GM21526 (cell line): ENCODE measurements around the gene TRIM9.
"Not testable (repeated sequence)": the region's sequence is repeated elsewhere in the genome, so short reads cannot be mapped to it uniquely, and the experiment has no call there.

ENCODE experiments used
- ATAC-seq: cut with Tn5 transposase; IDR thresholded peaks from one replicate; pipeline ENCODE4 v1.9.1; 2021; ENCODE audit warnings: moderate library complexity; ENCODE audit not compliant: unreplicated experiment, low FRiP score

Gene TRIM9

GRCh38 chr14:50941638-50942037 lies 153.3 kb downstream of the TRIM9 start:
- ATAC-seq, result not testable (repeated sequence)

- no peak for ATAC-seq
Observed at GRCh38 chr14:50941151-50941550, 153.8 kb downstream of the TRIM9 start.

- ATAC-seq, result no peak
Observed at GRCh38 chr14:50937800-50938199, 157.1 kb downstream of the TRIM9 start.

- ATAC-seq, result no peak
Observed at GRCh38 chr14:50937325-50937724, 157.6 kb downstream of the TRIM9 start.

DNA sequence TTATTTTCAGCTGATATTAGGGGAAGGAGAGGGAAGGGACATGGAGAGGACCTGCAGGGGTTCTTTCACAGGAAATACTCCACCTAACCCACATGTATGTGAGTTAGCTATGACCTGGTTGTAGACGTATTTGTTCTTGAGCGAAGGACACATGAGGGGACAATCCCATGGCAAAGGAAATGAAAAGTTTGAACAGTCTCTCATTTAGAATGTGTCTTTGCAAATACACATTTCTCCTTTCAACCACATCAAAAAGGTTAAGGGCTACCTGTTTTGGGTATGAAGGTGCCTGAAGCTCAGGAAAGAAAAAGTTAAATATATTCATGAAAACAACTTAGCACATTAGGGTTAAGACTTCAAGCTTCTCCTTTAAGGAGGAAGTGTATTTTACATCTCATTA lies 158.0 kb downstream of the TRIM9 start:
- no peak for ATAC-seq

DNA sequence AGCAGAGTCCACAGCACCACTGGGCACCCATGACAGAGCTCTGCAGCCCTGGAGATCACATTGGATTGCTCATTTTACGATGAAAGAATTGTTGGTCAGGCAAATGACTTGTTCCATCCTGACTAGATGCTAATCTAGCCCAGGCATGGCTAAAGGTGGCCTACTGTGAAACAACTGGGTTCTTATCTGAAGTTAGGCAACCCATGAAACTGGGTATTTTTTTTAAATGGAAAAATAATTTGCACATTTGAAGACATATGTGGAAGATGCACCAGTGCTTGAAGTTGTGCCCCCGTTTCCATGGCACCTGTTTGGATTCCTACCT lies 158.9 kb downstream of the TRIM9 start:
- no peak for ATAC-seq

- ATAC-seq, result no peak
Observed at GRCh38 chr14:50935126-50936015, 159.5 kb downstream of the TRIM9 start.

DNA sequence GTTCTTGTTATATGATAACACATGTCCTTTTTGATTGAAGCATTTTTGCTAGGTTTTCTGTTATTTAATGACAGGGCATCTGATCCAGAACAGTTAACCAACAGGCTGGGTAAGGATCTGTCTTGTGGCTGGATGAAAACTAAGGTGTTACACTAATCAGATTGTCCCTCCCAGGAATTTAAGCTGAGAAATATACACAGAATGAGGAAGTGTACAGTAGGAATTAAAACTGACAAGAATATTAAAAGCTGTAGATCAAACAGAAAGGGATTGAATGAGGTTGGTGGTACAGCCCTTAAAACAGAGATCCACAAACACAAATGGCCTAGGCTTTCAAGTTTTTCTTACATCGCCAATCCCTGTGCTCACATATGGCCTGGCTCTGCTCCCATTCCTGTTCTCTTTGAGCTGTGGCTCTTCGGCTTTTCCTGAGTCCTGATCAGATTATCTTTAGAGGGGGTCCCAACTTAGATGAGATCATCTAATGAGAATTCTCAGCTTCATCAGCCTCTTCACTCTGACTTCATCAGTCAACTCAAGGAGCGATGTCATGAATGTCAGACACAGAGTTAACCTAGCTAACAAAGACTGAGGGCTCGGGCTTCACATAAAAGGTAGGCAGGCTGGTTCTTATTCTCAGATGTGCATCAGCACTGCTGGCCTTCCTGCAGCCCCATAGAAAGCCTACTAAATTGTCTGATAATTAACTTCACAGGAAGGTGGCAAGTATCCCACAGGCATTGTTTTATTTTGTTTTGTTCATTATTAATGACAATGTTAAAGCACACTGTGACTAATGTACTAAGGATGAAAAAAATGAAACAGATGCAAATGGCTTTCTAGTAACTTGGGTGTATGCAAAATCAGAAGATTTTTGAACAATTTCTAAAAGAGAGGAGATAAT lies 162.1 kb downstream of the TRIM9 start:
- ATAC-seq, result no peak

GRCh38 chr14:50932156-50932555 lies 162.7 kb downstream of the TRIM9 start:
- ATAC-seq, result no peak

DNA sequence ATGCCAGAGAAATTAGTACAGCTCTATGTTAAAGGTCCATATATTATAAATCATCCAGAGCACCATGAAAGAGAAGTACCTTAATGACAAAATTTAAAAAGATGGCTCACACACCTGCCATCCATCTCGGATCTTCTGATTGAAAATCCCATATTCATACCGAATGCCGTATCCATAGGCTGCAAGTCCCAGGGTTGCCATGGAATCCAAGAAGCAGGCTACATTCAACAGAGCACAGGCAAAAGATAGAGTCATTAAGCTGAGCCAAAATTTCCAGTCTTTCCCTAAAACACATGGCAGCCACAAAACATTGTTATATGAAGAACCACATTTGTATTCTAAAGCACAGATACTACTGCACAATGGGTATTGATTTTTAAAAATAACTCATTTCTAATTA lies 163.3 kb downstream of the TRIM9 start:
- no peak for ATAC-seq

- no peak for ATAC-seq
Observed at GRCh38 chr14:50929506-50929905, 165.4 kb downstream of the TRIM9 start.

GRCh38 chr14:50928002-50928635 lies 166.8 kb downstream of the TRIM9 start:
- ATAC-seq, result no peak

DNA sequence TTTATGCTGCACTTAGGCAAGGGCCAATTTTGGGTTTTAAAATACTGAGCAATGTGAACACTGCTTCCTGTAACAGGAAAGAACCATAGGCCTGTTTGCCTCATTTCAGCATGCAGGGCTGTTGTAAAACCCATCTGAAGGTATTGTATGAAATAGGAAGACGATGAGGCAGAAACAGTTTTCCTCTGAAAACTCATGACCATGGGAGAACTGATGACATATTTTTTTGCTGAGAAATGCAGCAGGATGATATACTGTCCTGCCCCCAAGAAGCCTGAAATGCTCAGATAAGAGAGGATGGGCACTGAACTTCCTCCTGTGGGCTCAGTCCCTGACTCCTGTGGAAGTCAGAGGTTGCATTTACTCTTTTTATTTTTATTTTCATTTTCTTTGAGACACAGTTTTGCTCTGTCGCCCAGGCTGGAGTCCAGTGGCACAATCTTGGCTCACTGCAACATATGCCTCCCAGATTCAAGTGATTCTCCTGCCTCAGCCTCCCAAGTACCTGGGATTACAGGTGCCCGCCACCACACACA lies 168.0 kb downstream of the TRIM9 start:
- no peak for ATAC-seq
